ENCODE results near the gene PTAR1.

- no peak for TF ChIP-seq NFIC (IDR thresholded peaks at IDR 0.05; ENCODE audit: low read depth, low read length)
- TF ChIP-seq POLR2AphosphoS5 (IDR thresholded peaks at IDR 0.05; ENCODE audit: low read length), result no peak
- TF ChIP-seq YY1 (IDR thresholded peaks at IDR 0.05; ENCODE audit: low read depth, low read length), result no peak
- no peak for TF ChIP-seq CTCF (IDR thresholded peaks at IDR 0.05 in 2 of 3, conservative IDR thresholded peaks at IDR 0.05 in 1 of 3; ENCODE audit: control insufficient read depth in 2 of 3, extremely low read depth in 1 of 3, insufficient read depth in 1 of 3, low read depth in 3 of 3, low read length in 3 of 3)
- TF ChIP-seq EZH2 (IDR thresholded peaks at IDR 0.05; ENCODE audit: borderline replicate concordance, control insufficient read depth, low read depth, low read length), result no peak
- no peak for TF ChIP-seq EP300 (IDR thresholded peaks at IDR 0.05; ENCODE audit: borderline replicate concordance in 1 of 2, control insufficient read depth in 1 of 2, low read depth in 2 of 2, low read length in 2 of 2)
- no peak for TF ChIP-seq HDAC2 (IDR thresholded peaks at IDR 0.05)
- TF ChIP-seq SUZ12 (IDR thresholded peaks at IDR 0.05; ENCODE audit: unreplicated experiment), result no peak
- TF ChIP-seq MAX (IDR thresholded peaks at IDR 0.05; ENCODE audit: low read depth, low read length), result no peak
- TF ChIP-seq JUND (IDR thresholded peaks at IDR 0.05; ENCODE audit: low read depth, low read length), result no peak
Observed at GRCh38 chr9:69798744-69799143, 38.9 kb upstream of the PTAR1 start.
